Colonic mucosa (tissue), 4 donors: ENCODE data around the gene COL11A2. TPM values are rescaled to one million over a fixed set of nuclear protein-coding genes. Genes with fewer than 3 reads are reported as not detected.

Experiments used
- DNase-seq: peaks from one replicate; pipeline ENCODE4 v3.0.0-alpha.2; 2020
- H3K27ac ChIP-seq: fragments of 200-600 bp; one replicate; pipeline ENCODE4 v1.8.0; 2021
- H3K27me3 ChIP-seq: fragments of 200-600 bp; one replicate; pipeline ENCODE4 v1.8.0; 2021
- H3K36me3 ChIP-seq: fragments of 200-600 bp; one replicate; pipeline ENCODE4 v1.8.0; 2021
- H3K4me1 ChIP-seq: fragments of 200-600 bp; one replicate; pipeline ENCODE4 v1.8.0; 2021; ENCODE audit warnings: mild to moderate bottlenecking
- H3K4me3 ChIP-seq: fragments of 200-600 bp; one replicate; pipeline ENCODE4 v1.8.0; 2021
- H3K9ac ChIP-seq, 2 donors: one replicate each; pipeline ENCODE4 v1.7.0; 2013; ENCODE audit warnings: control low read depth in 2 of 2, low read depth in 2 of 2, low read length in 2 of 2
- H3K9me3 ChIP-seq: fragments of 200-600 bp; one replicate; pipeline ENCODE4 v1.8.0; 2021
- intact Hi-C: fragments of 100-400 bp; cut with DNase I; formaldehyde crosslinking; loops from one replicate; pipeline ENCODE4 v1.14.1; 2022
- total RNA-seq, 2 donors: library from RNA; stranded (reverse); fragmentation: NEBNext Ultra II Directional in 1 of 2; extraction: Animal tissue kit (Norgen Biotek cat#: 25700) in 1 of 2; gene quantifications; one replicate each; pipeline ENCODE4 v1.2.1, GENCODE V29; 2021
- TF ChIP-seq, protein P1 (sequence below): fragments of 200-600 bp; IDR thresholded peaks from one replicate; pipeline ENCODE4 v1.8.0; 2022; ENCODE audit warnings: antibody characterized with exemption, mild to moderate bottlenecking
- donor health status: healthy.
- donor health status: DM: no; HTN: no; CAD: no.
- donor health status: DM: no; HTN: no; CAD: no.

The COL11A2 gene
- total RNA-seq, 2 donors from 2014 or later: 0.13 to 0.44 TPM

DNA sequence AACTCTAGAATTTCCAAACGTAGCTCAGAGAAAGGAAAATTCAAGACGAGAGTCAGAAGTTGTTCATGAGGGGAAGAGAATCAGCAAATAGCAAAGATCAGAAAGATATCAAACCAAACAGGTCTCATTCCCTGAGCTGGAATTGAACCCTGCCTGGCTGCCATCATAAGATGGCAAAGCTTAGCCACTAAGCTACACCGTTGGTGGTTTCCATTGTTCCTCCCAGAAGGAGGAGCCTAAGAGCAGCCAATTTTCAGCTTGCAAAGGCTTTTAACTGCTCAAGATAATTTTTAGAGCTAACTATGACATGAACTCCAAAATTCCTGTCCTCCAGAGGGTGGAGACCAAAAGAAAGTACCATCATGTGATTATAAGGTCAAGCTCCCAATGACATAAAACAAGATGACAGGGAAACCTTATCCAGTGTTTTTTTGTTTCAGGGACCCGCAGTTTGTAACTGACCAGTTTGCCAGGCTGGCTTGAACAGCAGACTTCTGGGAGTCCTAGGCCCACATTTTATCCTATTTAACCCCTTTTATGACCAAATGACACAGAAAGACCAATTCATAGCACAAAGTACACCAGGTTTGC is 55.9 kb downstream of the COL11A2 start:
- Histone ChIP-seq H3K4me1 (no peaks in the 10 kb centered on the region), H3K27me3 (no peaks in the 10 kb centered on the region), H3K9ac (no peak overlapping the region), H3K9me3 (no peaks in the 10 kb centered on the region), H3K4me3 (no peak overlapping the region), H3K27ac (no peak overlapping the region), H3K36me3 (no peaks in the 10 kb centered on the region)
- no peak for DNase-seq
- intact Hi-C loops: no loop called here
- TF ChIP-seq, protein P1, sequence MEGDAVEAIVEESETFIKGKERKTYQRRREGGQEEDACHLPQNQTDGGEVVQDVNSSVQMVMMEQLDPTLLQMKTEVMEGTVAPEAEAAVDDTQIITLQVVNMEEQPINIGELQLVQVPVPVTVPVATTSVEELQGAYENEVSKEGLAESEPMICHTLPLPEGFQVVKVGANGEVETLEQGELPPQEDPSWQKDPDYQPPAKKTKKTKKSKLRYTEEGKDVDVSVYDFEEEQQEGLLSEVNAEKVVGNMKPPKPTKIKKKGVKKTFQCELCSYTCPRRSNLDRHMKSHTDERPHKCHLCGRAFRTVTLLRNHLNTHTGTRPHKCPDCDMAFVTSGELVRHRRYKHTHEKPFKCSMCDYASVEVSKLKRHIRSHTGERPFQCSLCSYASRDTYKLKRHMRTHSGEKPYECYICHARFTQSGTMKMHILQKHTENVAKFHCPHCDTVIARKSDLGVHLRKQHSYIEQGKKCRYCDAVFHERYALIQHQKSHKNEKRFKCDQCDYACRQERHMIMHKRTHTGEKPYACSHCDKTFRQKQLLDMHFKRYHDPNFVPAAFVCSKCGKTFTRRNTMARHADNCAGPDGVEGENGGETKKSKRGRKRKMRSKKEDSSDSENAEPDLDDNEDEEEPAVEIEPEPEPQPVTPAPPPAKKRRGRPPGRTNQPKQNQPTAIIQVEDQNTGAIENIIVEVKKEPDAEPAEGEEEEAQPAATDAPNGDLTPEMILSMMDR: no peak

DNA sequence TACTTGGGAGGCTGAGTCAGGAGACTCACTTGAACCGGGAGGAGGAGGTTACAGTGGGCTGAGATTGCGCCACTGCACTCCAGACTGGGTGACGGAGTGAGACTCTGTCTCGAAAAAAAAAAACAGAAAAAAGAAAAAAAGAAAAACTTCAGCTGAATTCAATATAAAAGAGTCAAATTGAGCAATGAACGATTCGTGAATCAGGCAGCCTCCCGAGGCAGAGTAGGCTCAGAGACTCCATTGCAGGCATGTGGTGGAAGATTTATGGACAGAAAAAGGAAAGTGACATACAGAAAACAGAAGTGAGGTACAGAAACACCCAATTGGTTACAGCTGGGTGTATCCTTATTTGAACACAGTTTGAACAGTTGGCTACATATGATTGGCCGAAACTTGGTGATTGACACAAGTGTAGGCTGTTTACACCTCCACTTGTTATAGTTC is 60.2 kb downstream of the COL11A2 start:
- Histone ChIP-seq H3K9ac (no peak overlapping the region), H3K27me3 (no peaks in the 10 kb centered on the region), H3K4me1 (no peaks in the 10 kb centered on the region), H3K36me3 (no peaks in the 10 kb centered on the region), H3K4me3 (no peak overlapping the region), H3K27ac (no peak overlapping the region), H3K9me3 (no peaks in the 10 kb centered on the region)
- intact Hi-C loops: no loop called here
- no peak for DNase-seq
- TF ChIP-seq, protein P1: no peak

DNA sequence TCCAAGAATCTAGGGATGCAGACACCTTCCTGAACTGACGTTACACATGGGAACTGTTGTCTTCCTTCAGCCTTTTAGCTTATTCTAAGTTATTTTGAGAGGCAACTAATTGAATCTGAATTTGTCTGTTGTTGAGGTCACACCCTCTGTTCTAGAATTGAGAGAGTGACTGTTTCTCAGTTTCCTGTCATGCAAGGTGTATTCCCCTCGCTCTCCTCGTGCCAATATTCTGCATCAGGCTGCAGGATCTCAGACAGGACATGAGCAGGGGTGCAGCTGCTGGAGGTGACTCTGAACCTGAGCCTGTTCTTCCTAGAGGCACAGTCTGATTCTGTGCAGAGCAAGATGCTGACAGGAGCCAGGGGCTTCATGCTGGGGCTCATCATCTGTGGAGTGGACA is 63.9 kb downstream of the COL11A2 start:
- Histone ChIP-seq H3K27me3 (no peaks in the 10 kb centered on the region), H3K4me1 (no peaks in the 10 kb centered on the region), H3K9me3 (no peaks in the 10 kb centered on the region), H3K27ac (no peak overlapping the region), H3K4me3 (no peak overlapping the region), H3K36me3 (no peaks in the 10 kb centered on the region), H3K9ac (peak overlapping the region in 1 of 2 donors; percentile 12)
- DNase-seq: no peak
- intact Hi-C loops: no loop called here
- TF ChIP-seq, protein P1: no peak

DNA sequence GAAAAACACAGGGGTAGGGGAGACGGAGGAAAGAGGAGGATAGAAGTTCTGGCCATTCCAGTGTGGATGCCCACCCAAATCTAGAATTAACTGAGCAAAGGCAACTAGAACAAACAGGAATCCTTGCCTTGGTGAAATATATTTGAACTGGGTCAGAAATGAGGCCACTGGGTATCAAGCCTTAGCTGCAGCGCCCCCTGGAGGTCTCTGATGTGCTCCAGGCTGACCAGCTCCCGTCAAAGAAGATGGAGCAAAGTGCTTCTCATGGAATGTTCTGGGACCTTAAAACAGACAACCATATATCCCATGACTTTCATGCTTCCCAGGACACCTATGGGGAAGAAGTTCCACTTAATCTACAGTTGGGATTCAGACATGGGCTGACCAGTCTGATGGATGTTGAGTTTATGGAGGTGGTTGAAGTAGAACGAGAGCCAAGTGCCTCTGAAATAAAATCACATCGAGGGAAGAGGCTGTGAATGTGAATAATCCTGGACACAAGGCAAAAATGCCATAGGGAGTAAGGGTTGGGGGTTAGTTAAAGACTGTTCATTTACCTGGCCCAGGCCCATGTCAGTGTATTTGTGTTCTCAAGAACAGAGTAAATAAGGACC is 66.1 kb downstream of the COL11A2 start:
- Histone ChIP-seq H3K4me3 (no peak overlapping the region), H3K4me1 (no peaks in the 10 kb centered on the region), H3K9me3 (no peaks in the 10 kb centered on the region), H3K27ac (no peak overlapping the region), H3K36me3 (no peaks in the 10 kb centered on the region), H3K9ac (no peak overlapping the region), H3K27me3 (no peaks in the 10 kb centered on the region)
- intact Hi-C loops: no loop called here
- TF ChIP-seq, protein P1: peak; percentile 52
- DNase-seq: peak; percentile 72

DNA sequence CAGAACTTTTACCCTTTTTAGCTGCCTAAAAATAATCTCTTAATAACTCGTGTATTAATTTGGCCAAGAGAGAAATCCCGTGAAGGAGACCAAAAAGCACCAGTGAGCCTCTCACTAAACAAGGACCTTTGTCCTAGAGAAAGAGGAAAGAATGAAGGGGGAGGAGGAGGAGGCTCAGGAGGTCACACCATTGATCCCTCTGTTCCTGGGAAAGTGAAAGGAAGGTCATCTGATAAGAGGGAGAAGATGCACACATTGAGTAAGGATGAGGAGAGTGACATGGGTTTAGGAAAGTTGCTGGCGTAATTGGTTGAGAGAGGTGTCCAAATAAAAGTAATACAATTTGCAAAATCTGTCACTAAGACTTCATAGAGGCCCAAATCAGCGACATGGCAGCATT is 67.3 kb downstream of the COL11A2 start:
- TF ChIP-seq, protein P1: no peak
- H3K27ac ChIP-seq: no peak overlapping the region
- intact Hi-C loops: loop anchor here (5.0 kb wide), 1 partner anchor 122 kb away; no protein-coding TSS in a partner anchor

More for the DNA sequence above, 67.3 kb downstream of the COL11A2 start:
- Histone ChIP-seq H3K9ac (no peak overlapping the region), H3K27me3 (no peaks in the 10 kb centered on the region), H3K4me1 (no peaks in the 10 kb centered on the region), H3K36me3 (no peaks in the 10 kb centered on the region), H3K4me3 (no peak overlapping the region), H3K9me3 (no peaks in the 10 kb centered on the region)
- no peak for DNase-seq
